ENCODE results near the gene MACC1.

GRCh38 chr7:20206104-20206896, 10.9 kb downstream of the MACC1 start:
- TF ChIP-seq MAX (CRISPR knock-in tag; IDR thresholded peaks at IDR 0.05) = no peak
- no peak for TF ChIP-seq POLR2AphosphoS2 (IDR thresholded peaks at IDR 0.05; ENCODE audit: low read length)
- no peak for TF ChIP-seq ZFX (CRISPR knock-in tag; IDR thresholded peaks at IDR 0.05)
- TF ChIP-seq CHD4 (IDR thresholded peaks at IDR 0.05; ENCODE audit: insufficient read depth, insufficient replicate concordance, low read depth, low read length, poor library complexity, severe bottlenecking) = no peak
- TF ChIP-seq NR2C1 (IDR thresholded peaks at IDR 0.05) = no peak
- TF ChIP-seq NR2C1 (tag; IDR thresholded peaks at IDR 0.05) = no peak
- TF ChIP-seq IRF1 (CRISPR knock-in tag; IDR thresholded peaks at IDR 0.05; ENCODE audit: borderline replicate concordance) = no peak
- TF ChIP-seq MTA1 (IDR thresholded peaks at IDR 0.05; ENCODE audit: borderline replicate concordance) = no peak
